ENCODE measurements around the gene MTA3. TPM values are rescaled to one million over a fixed set of nuclear protein-coding genes. Genes with fewer than 3 reads are reported as not detected.

The MTA3 gene
- total RNA-seq, 4 donors from 2014 or later, result 40.0 to 73.2 (median 54.3) TPM

DNA sequence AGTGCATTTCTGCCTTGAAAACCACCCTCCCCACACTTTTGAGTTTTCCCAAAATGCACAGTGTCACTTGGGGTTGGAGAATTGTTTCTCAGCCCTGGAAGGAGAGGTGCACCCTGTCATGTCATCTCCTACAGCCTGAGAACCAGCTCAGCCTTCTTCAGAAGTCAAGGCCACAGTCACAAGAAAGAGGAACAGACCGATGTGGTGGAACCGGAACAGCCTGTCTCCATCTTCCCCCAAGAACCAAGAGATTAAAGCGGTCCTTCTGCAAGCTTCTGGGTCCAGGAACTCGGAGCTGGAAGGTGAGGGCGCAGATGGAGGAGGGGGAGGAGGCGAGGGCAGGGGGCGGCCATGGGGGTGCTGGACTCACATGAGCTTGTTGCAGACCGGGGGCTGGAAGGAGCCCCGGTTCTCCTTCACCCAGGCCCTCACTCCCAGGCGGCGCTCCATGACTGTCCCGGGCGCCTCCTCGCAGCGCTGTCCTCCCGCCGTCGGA lies 223.7 kb downstream of the MTA3 start:
- WGBS, 2 donors (ENCODE audit: low coverage in 1 of 2), result 4% methylated on average over 18 of the region's 18 CpGs; no CpG with 5 or more reads in 1 of the 2 donors
- Histone ChIP-seq H3K4me3 (peak overlapping the region; percentile 56 to 64 (median 60)), H3K27me3 (no peaks in the 10 kb centered on the region), H3K4me1 (peaks cover 0 to 22% (median 12%) of the 10 kb centered on the region in 4 donors), H3K9me3 (no peaks in the 10 kb centered on the region), H3K36me3 (no peaks in the 10 kb centered on the region), H3K27ac (peak overlapping the region; percentile 83 to 88 (median 86))
- TF ChIP-seq POLR2A (IDR thresholded peaks at IDR 0.05), result no peak
- no peak for TF ChIP-seq POLR2AphosphoS5 (IDR thresholded peaks at IDR 0.05)
- TF ChIP-seq CTCF (IDR thresholded peaks at IDR 0.05), result no peak
- TF ChIP-seq EP300 (IDR thresholded peaks at IDR 0.05; ENCODE audit: low read depth), result no peak
- intact Hi-C loops (cut with DNase I; ENCODE audit: low total_unique reads), result no loop called here
- DNase-seq, result no peak
- in situ Hi-C loops (cut with MboI; ENCODE audit: low pct_ligation_motif_present in 1 of 4, low pct_unique_long_range_greater_than_20kb in 1 of 4, low sequenced_read_pairs in 3 of 4), result no loop called here

DNA sequence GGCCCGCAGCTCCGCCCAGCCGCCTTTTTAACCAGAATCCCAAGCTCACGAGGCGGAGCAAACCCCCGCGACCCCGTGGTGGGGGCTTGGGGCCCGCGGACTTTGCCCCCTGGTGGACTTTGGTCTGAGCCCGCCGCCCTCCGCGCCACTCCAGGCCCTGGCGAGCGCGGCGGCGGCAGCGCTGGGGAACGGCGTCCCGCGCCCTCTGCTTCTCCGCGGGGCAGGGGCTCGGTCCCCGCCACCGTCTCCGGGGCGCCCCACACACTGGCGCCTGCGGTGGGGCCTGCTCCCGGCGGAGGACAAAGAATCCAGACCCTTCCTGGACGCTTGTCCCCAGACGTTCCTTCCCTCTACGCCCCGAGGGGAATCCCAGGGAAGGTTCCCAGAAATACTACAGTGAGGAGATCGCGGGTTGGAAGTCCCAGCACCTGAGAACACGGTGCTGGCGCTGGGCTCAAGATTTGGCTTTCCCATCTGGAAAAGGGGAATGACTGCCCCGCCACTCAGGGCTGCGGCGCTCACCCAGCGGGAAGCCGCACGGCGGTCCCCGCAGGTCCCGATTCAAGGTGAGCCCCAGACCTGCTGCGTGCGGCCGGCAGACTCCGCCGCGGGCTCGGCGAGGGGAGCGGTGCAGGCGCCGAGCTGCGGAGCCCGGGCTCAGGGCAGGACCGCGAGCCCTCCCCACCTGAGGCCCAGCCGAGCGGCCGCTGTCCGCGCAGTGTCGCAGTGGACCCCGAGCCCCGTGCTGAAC lies 224.3 kb downstream of the MTA3 start, which contains the start of gene HAAO:
Gene HAAO, minus strand, starts transcription at position 1 of the 751 bp plus-strand sequence. CDS start 47 bp downstream, outside the sequence.
- no peaks in the 10 kb centered on the region for H3K36me3 ChIP-seq
- TF ChIP-seq POLR2AphosphoS5 (IDR thresholded peaks at IDR 0.05) (peak in 1 of 3 donors; percentile 40), POLR2A (IDR thresholded peaks at IDR 0.05) (peak; percentile 40), EP300 (IDR thresholded peaks at IDR 0.05; ENCODE audit: low read depth) (no peak), CTCF (IDR thresholded peaks at IDR 0.05) (peak in 1 of 5 experiments; percentile 9)
- peak within 1 kb of the TSS; percentile 83 to 88 (median 86) for H3K27ac ChIP-seq
- WGBS, 2 donors (ENCODE audit: low coverage in 1 of 2), result 2% methylated on average over 50 of the region's 75 CpGs; no CpG with 5 or more reads in 1 of the 2 donors
- no peaks in the 10 kb centered on the region for H3K9me3 ChIP-seq
- H3K27me3 ChIP-seq, result no peaks in the 10 kb centered on the region
- in situ Hi-C loops (cut with MboI; ENCODE audit: low pct_ligation_motif_present in 1 of 4, low pct_unique_long_range_greater_than_20kb in 1 of 4, low sequenced_read_pairs in 3 of 4), result no loop called here
- DNase-seq, result peak; percentile 51
- intact Hi-C loops (cut with DNase I; ENCODE audit: low total_unique reads), result no loop called here
- peaks cover 0 to 22% (median 12%) of the 10 kb centered on the region in 4 donors for H3K4me1 ChIP-seq
- peak within 1 kb of the TSS; percentile 56 to 64 (median 60) for H3K4me3 ChIP-seq

DNA sequence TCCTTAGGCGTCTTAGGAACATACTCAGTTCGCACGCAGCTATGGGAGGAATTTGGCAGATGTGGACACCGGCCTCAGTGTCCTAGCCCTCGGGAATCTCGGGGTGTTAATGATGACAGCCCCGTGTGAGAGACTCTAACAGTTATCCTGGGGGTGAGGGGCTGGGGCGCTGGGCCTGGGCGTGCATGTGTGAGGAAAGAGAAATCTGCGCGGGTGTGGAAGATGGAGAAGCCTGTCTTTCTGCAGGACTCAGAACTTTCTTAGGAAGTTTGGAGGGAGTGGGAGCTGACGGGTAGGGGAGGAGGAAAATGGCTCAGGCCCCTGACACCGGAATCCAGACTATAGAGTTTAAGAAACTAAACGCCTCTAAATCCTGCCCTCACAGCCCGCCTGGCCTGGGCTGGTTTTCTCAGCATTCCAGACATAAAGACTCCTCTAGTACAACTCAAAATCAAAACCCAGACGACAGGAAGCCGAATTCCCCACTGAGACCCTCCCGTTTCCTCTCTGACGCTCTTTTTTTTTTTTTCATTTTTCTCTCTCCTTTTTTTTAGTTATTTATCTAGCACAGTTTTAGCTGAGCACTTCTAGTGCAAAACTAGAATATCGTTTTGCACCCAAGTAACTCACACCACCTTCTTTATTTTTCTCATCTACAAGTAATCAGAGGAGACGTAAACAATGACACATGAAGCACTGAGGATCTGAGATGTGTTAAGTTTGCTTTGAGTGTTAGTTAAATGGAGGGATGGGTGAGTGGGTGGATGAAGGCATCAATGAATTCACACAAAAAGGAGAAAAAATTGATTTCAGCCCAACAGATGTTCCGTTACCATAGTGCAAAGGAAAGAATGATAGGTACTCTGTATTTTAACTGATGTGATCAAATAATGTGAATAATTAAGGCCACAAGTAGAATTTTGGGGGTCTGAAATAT lies 225.2 kb downstream of the MTA3 start:
- no peaks in the 10 kb centered on the region for H3K27me3 ChIP-seq
- WGBS, 2 donors (ENCODE audit: low coverage in 1 of 2), result 43 to 57% methylated on average over 5 to 21 of the region's 22 CpGs
- H3K36me3 ChIP-seq, result no peaks in the 10 kb centered on the region
- peaks cover 0 to 22% (median 12%) of the 10 kb centered on the region in 4 donors for H3K4me1 ChIP-seq
- intact Hi-C loops (cut with DNase I; ENCODE audit: low total_unique reads) (no loop called here), in situ Hi-C loops (cut with MboI; ENCODE audit: low pct_ligation_motif_present in 1 of 4, low pct_unique_long_range_greater_than_20kb in 1 of 4, low sequenced_read_pairs in 3 of 4) (no loop called here)
- H3K27ac ChIP-seq, result peak overlapping the region; percentile 83 to 88 (median 86)
- H3K4me3 ChIP-seq, result peak overlapping the region; percentile 56 to 64 (median 60)
- no peak for DNase-seq
- no peaks in the 10 kb centered on the region for H3K9me3 ChIP-seq
- no peak for TF ChIP-seq CTCF (IDR thresholded peaks at IDR 0.05)
- TF ChIP-seq EP300 (IDR thresholded peaks at IDR 0.05; ENCODE audit: low read depth), result no peak
- no peak for TF ChIP-seq POLR2AphosphoS5 (IDR thresholded peaks at IDR 0.05)
- no peak for TF ChIP-seq POLR2A (IDR thresholded peaks at IDR 0.05)

Measured in transverse colon (tissue), 4 donors.